K562 (cell line): Measurements from ENCODE around the gene TOR1B. TPM values are rescaled to one million over a fixed set of nuclear protein-coding genes. Genes with fewer than 3 reads are reported as not detected.

Source experiments
- ASH1L ChIP-seq: fragments of 450-650 bp; IDR thresholded peaks from 2 replicates; pipeline ENCODE4 v1.6.1; 2018; ENCODE audit warnings: borderline replicate concordance, mild to moderate bottlenecking, low read depth; ENCODE audit not compliant: partially characterized antibody
- CCNT2 ChIP-seq: IDR thresholded peaks from 2 replicates; pipeline ENCODE4 v1.6.1; 2011; ENCODE audit warnings: borderline replicate concordance, low read depth, mild to moderate bottlenecking, moderate library complexity, mixed read lengths, low read length; ENCODE audit not compliant: insufficient read length; ENCODE audit errors: extremely low read depth
- COPS2 ChIP-seq: fragments of 450-650 bp; conservative IDR thresholded peaks from 2 replicates; pipeline ENCODE4 v1.6.1; 2016; ENCODE audit warnings: mild to moderate bottlenecking, moderate library complexity
- CREB5 ChIP-seq: fragments of 250-450 bp; sonication (Bioruptor Pico); IDR thresholded peaks from 2 replicates; pipeline ENCODE4 v1.5.0; 2020; ENCODE audit warnings: mild to moderate bottlenecking
- ESRRB ChIP-seq: fragments of 250-450 bp; sonication (Bioruptor Pico); IDR thresholded peaks from 2 replicates; pipeline ENCODE4 v1.5.0; 2020; ENCODE audit warnings: mild to moderate bottlenecking, moderate library complexity, borderline replicate concordance
- EZH2 ChIP-seq: IDR thresholded peaks from 2 replicates; pipeline ENCODE4 v1.6.1; 2012; ENCODE audit warnings: low read depth, mild to moderate bottlenecking, inconsistent platforms, low read length, borderline replicate concordance
- FOSL1 ChIP-seq: fragments of 200-800 bp; sonication (Bioruptor generic); conservative IDR thresholded peaks from 2 replicates; pipeline ENCODE4 v1.6.1; 2016; ENCODE audit warnings: missing genetic modification characterization, missing compliant biosample characterization
- HDAC6 ChIP-seq: IDR thresholded peaks from 2 replicates; pipeline ENCODE4 v1.6.1; 2012; ENCODE audit warnings: low read depth, mild to moderate bottlenecking, control low read depth, inconsistent platforms, low read length, moderate library complexity
- ILK ChIP-seq: fragments of 450-650 bp; IDR thresholded peaks from 2 replicates; pipeline ENCODE4 v1.6.1; 2016; ENCODE audit warnings: missing genetic modification characterization, low read depth, mild to moderate bottlenecking, missing compliant biosample characterization, moderate library complexity, borderline replicate concordance
- KLF10 ChIP-seq: fragments of 250-450 bp; sonication (Bioruptor Pico); IDR thresholded peaks from 2 replicates; pipeline ENCODE4 v1.6.1; 2021; ENCODE audit warnings: matching md5 sums
- MCM7 ChIP-seq, 2 experiments: fragments of 450-650 bp; IDR thresholded peaks; 2 replicates each; pipeline ENCODE4 v1.6.1; 2016 to 2018
- NR3C1 ChIP-seq: sonication (generic); formaldehyde crosslinking; IDR thresholded peaks from 2 replicates; pipeline ENCODE4 v1.8.1; 2022; ENCODE audit warnings: missing genetic modification reagents
- POU5F1 ChIP-seq: fragments of 150-350 bp; IDR thresholded peaks from 2 replicates; pipeline ENCODE4 v1.6.1; 2014; ENCODE audit warnings: borderline replicate concordance, low read length, low read depth, mild to moderate bottlenecking; ENCODE audit not compliant: partially characterized antibody
- RFX5 ChIP-seq: IDR thresholded peaks from 2 replicates; pipeline ENCODE4 v1.6.1; 2011; ENCODE audit warnings: low read depth, mild to moderate bottlenecking, improper control_type of control experiment, low read length
- SIN3B ChIP-seq: fragments of 450-650 bp; IDR thresholded peaks from 2 replicates; pipeline ENCODE4 v1.6.1; 2017; ENCODE audit warnings: low read depth, mild to moderate bottlenecking, moderate library complexity
- SMARCC2 ChIP-seq: fragments of 450-650 bp; IDR thresholded peaks from 2 replicates; pipeline ENCODE4 v1.6.1; 2017; ENCODE audit warnings: antibody characterized with exemption, moderate library complexity, mild to moderate bottlenecking, low read depth
- SNIP1 ChIP-seq: fragments of 450-650 bp; IDR thresholded peaks from 2 replicates; pipeline ENCODE4 v1.7.1; 2017; ENCODE audit warnings: low read depth, mild to moderate bottlenecking
- THAP7 ChIP-seq: fragments of 250-450 bp; sonication (Bioruptor Pico); IDR thresholded peaks from 2 replicates; pipeline ENCODE4 v1.5.0; 2021
- THRA ChIP-seq: fragments of 450-650 bp; IDR thresholded peaks from 2 replicates; pipeline ENCODE4 v1.6.1; 2017; ENCODE audit warnings: mild to moderate bottlenecking, moderate library complexity
- WHSC1 ChIP-seq: IDR thresholded peaks from one replicate; pipeline ENCODE4 v1.6.1; 2012; ENCODE audit warnings: low read length, control low read depth, inconsistent platforms
- XRCC3 ChIP-seq: fragments of 450-650 bp; IDR thresholded peaks from 2 replicates; pipeline ENCODE4 v1.6.1; 2017; ENCODE audit warnings: mild to moderate bottlenecking, moderate library complexity
- ZFP30 ChIP-seq: fragments of 250-450 bp; sonication (Bioruptor Pico); IDR thresholded peaks from 2 replicates; pipeline ENCODE4 v1.8.0; 2022; ENCODE audit warnings: moderate library complexity, mild to moderate bottlenecking, inconsistent platforms, borderline replicate concordance
- polyA plus RNA-seq, 8 experiments: library from polyadenylated mRNA; depleted of rRNA in 4 of 8; stranded (reverse) in 5 of 8; unstranded in 3 of 8; fragments of >200 nt; fragmentation: Nextera tagmentation in 2 of 8; fragmentation: Illumina TruSeq in 1 of 8; extraction: Ambion mirVana in 2 of 8; extraction: Trizol in 1 of 8; gene quantifications; 2 replicates each; pipeline versions ENCODE4 v1.2.1 to v1.2.3, GENCODE V29; 2011 to 2014; ENCODE audit warnings: inconsistent platforms in 1 of 8, missing spikeins in 1 of 8
- total RNA-seq, 7 experiments: library from RNA; depleted of rRNA in 6 of 7; stranded (reverse); fragments of >200 nt in 6 of 7; fragmentation: Illumina TruSeq in 2 of 7; extraction: Trizol in 2 of 7; gene quantifications; 2 replicates each; pipeline versions ENCODE4 v1.2.1 to v1.2.3, GENCODE V29; 2011 to 2021; ENCODE audit warnings: low replicate concordance in 1 of 7
- TF ChIP-seq, protein P1 (sequence below): fragments of 150-350 bp; IDR thresholded peaks from 2 replicates; pipeline ENCODE4 v1.6.1; 2014; ENCODE audit warnings: low read depth, mild to moderate bottlenecking, low read length, borderline replicate concordance

Gene TOR1B
- total and polyA plus RNA-seq, 9 of the 15 experiments (the other 6 are each of a cell fraction or from before 2014, with no cell fraction given): 4.2 to 36.5 (median 24.6) TPM

GRCh38 chr9:129838707-129839259, 35.8 kb downstream of the TOR1B start (continued):
- TF ChIP-seq ZFP30 (no peak), POU5F1 (no peak), CREB5 (no peak), ASH1L (no peak), CCNT2 (no peak), MCM7 (IDR thresholded peaks at IDR 0.05) (no peak), THRA (no peak), FOSL1 (no peak), RFX5 (no peak), COPS2 (no peak), HDAC6 (no peak), KLF10 (no peak), ILK (tag) (no peak), XRCC3 (no peak), SNIP1 (no peak), WHSC1 (no peak), NR3C1 (no peak), SMARCC2 (no peak), THAP7 (CRISPR knock-in tag) (no peak), ESRRB (CRISPR knock-in tag) (no peak), EZH2 (no peak), SIN3B (no peak)
- TF ChIP-seq, protein P1, sequence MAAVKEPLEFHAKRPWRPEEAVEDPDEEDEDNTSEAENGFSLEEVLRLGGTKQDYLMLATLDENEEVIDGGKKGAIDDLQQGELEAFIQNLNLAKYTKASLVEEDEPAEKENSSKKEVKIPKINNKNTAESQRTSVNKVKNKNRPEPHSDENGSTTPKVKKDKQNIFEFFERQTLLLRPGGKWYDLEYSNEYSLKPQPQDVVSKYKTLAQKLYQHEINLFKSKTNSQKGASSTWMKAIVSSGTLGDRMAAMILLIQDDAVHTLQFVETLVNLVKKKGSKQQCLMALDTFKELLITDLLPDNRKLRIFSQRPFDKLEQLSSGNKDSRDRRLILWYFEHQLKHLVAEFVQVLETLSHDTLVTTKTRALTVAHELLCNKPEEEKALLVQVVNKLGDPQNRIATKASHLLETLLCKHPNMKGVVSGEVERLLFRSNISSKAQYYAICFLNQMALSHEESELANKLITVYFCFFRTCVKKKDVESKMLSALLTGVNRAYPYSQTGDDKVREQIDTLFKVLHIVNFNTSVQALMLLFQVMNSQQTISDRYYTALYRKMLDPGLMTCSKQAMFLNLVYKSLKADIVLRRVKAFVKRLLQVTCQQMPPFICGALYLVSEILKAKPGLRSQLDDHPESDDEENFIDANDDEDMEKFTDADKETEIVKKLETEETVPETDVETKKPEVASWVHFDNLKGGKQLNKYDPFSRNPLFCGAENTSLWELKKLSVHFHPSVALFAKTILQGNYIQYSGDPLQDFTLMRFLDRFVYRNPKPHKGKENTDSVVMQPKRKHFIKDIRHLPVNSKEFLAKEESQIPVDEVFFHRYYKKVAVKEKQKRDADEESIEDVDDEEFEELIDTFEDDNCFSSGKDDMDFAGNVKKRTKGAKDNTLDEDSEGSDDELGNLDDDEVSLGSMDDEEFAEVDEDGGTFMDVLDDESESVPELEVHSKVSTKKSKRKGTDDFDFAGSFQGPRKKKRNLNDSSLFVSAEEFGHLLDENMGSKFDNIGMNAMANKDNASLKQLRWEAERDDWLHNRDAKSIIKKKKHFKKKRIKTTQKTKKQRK: no peak
